ENCODE data around the gene PDE4D.

The PDE4D gene

DNA sequence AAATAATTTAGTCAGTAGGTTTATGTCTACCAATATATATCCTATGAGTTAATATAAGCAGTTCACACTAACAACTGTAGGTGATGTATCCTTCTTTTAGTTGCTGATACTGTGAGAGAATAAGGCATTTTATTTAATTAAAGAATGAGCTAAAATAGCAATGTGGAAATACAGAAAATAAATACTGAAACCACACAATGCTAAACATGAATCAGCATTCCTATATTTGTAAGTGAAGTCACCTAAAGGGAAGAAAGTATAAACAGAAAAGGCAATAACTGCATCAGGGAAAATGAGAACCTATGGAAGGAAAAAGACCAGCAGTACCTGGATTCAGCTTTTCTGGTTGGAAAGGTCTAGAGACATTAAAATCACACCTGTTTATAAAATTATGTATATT is 336.0 kb downstream of the PDE4D start:
- H3K4me3 ChIP-seq (ENCODE audit: low read depth, low read length), result no peak overlapping the region
- H3K27ac ChIP-seq (ENCODE audit: low read depth, low read length), result no peak overlapping the region

DNA sequence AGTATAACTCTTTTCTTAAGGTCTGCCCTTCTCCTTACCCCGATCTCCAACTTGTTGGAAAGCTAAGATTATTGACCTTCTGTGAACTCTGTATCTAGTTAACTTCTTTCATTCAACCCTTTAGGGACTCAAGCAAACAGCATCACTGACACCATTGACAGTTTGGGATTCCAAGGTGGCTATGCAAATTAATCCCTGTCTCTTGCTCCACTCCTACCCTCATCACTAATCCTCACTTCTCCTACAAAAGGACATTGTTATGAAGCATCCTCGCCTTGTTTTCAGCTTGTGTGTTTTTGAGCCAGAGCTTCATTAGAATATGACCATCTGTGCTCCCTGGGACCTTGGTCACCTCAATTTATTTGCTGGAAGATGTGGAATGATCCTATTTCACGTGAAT is 337.9 kb downstream of the PDE4D start:
- Histone ChIP-seq H3K4me1 (ENCODE audit: control insufficient read depth, insufficient read depth, low read length, unreplicated experiment) (no peaks in the 10 kb centered on the region), H3K27me3 (ENCODE audit: insufficient read depth, low read length) (peaks cover 13% of the 10 kb centered on the region), H3K4me3 (ENCODE audit: low read depth, low read length) (no peak overlapping the region), H2AFZ (ENCODE audit: low read length, unreplicated experiment) (no peak overlapping the region), H3K79me2 (ENCODE audit: control insufficient read depth, insufficient read depth, low read length, unreplicated experiment) (no peaks in the 10 kb centered on the region), H3K36me3 (ENCODE audit: insufficient read depth, low read length) (no peaks in the 10 kb centered on the region), H3K27ac (ENCODE audit: low read depth, low read length) (no peak overlapping the region)

More for the DNA sequence above, 336.0 kb downstream of the PDE4D start:
- Histone ChIP-seq H3K79me2 (ENCODE audit: control insufficient read depth, insufficient read depth, low read length, unreplicated experiment) (no peaks in the 10 kb centered on the region), H3K27me3 (ENCODE audit: insufficient read depth, low read length) (peaks cover 14% of the 10 kb centered on the region), H3K4me1 (ENCODE audit: control insufficient read depth, insufficient read depth, low read length, unreplicated experiment) (peaks cover 2% of the 10 kb centered on the region), H3K36me3 (ENCODE audit: insufficient read depth, low read length) (no peaks in the 10 kb centered on the region), H2AFZ (ENCODE audit: low read length, unreplicated experiment) (no peak overlapping the region)

DNA sequence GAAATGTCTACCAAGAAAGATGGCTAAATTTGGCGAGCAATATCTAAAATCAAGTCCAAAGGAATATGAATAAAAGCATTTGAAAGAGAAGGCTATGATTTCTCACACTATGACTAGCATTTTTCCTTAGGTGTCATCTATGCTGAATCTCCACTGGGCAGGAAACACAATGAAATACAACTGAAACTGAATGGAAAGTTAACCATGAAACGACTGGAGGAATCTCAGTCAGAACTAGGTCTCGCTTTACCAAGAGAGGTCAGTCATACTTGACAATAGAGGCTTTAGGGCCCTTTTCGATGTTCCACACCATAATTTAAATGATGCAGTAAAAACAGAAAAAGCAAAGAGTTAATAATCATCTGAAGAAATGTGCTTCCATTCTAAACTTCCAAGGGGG is 339.0 kb downstream of the PDE4D start:
- no peaks in the 10 kb centered on the region for H3K4me1 ChIP-seq (ENCODE audit: control insufficient read depth, insufficient read depth, low read length, unreplicated experiment)

DNA sequence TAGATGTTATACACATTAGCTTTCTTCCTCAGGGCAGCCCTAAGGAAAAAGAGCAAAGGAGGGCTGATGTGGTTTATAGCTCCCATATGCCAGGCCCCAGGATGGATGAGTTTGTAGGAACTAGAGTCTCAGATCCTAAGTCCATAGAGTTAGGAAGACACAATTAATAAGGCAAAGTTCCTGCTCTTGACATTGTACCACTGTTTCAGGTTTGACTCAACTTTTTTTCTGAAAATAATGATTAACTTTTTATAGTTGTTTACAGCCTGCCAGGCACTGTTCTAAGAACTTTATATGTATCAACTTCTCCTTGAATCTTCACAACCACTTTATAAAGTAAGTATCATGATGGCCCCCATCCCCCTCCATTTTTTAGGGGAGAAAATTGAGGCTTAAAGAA is 339.5 kb downstream of the PDE4D start:
- Histone ChIP-seq H3K27me3 (ENCODE audit: insufficient read depth, low read length) (peaks cover 6% of the 10 kb centered on the region; the same call in 1 of the 2 replicates), H3K36me3 (ENCODE audit: insufficient read depth, low read length) (no peaks in the 10 kb centered on the region), H3K4me3 (ENCODE audit: low read depth, low read length) (no peak overlapping the region), H3K4me1 (ENCODE audit: control insufficient read depth, insufficient read depth, low read length, unreplicated experiment) (no peaks in the 10 kb centered on the region), H3K79me2 (ENCODE audit: control insufficient read depth, insufficient read depth, low read length, unreplicated experiment) (no peaks in the 10 kb centered on the region), H2AFZ (ENCODE audit: low read length, unreplicated experiment) (no peak overlapping the region), H3K27ac (ENCODE audit: low read depth, low read length) (no peak overlapping the region)

More for the DNA sequence above, 339.0 kb downstream of the PDE4D start:
- Histone ChIP-seq H3K36me3 (ENCODE audit: insufficient read depth, low read length) (no peaks in the 10 kb centered on the region), H3K4me3 (ENCODE audit: low read depth, low read length) (no peak overlapping the region), H3K27me3 (ENCODE audit: insufficient read depth, low read length) (peaks cover 6% of the 10 kb centered on the region; the same call in 1 of the 2 replicates), H2AFZ (ENCODE audit: low read length, unreplicated experiment) (no peak overlapping the region), H3K79me2 (ENCODE audit: control insufficient read depth, insufficient read depth, low read length, unreplicated experiment) (no peaks in the 10 kb centered on the region), H3K27ac (ENCODE audit: low read depth, low read length) (no peak overlapping the region)

DNA sequence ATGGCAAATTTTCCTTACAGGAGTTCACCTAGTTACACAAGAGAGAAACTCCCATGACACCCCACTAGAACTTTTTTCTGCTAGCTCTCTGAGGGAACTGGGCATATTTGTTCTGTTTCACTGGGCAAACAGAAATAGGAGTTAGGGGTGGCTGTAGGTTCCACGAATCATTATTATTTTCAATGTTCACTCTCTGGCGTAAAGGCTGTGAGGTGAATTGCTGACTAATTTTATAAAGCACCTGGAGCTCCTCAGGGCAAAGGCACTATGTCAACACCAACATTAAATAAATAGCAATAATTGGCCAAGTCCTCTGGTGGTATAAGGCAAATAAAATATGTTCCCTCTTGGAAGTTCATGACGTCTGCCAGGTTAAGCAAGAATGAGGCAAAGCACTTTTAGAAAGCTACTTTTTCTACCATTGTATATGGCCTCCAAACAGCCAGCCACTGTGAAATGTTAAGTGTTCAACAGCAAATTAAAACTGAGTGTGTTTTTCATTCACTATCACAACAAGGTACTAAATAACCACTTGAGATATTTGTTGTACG is 344.6 kb downstream of the PDE4D start:
- Histone ChIP-seq H2AFZ (ENCODE audit: low read length, unreplicated experiment) (no peak overlapping the region), H3K4me3 (ENCODE audit: low read depth, low read length) (no peak overlapping the region), H3K79me2 (ENCODE audit: control insufficient read depth, insufficient read depth, low read length, unreplicated experiment) (no peaks in the 10 kb centered on the region), H3K36me3 (ENCODE audit: insufficient read depth, low read length) (no peaks in the 10 kb centered on the region), H3K4me1 (ENCODE audit: control insufficient read depth, insufficient read depth, low read length, unreplicated experiment) (no peaks in the 10 kb centered on the region), H3K27me3 (ENCODE audit: insufficient read depth, low read length) (peaks cover 14% of the 10 kb centered on the region; the same call in 1 of the 2 replicates), H3K27ac (ENCODE audit: low read depth, low read length) (no peak overlapping the region)

DNA sequence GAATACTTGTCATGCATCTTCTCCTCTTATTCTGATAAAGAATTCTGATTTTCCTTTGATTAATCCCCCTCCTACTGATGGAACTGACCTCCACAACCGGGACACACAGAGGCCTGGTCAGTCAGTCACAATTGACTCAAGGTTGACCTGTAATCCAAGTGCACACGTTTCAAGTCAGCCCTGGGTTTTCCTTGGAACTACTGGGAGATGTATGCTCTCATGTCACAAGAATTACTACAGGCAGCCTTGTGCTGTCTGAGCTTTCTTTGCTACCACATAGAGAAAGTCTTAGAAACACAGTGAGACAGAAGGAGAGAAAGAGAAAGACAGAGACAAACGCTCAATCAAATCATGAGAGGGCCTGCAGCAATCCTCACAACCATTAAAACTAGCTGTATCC is 345.8 kb downstream of the PDE4D start:
- H3K79me2 ChIP-seq (ENCODE audit: control insufficient read depth, insufficient read depth, low read length, unreplicated experiment), result no peaks in the 10 kb centered on the region
- H3K27me3 ChIP-seq (ENCODE audit: insufficient read depth, low read length), result peaks cover 11% of the 10 kb centered on the region; the same call in 1 of the 2 replicates
- no peak overlapping the region for H3K27ac ChIP-seq (ENCODE audit: low read depth, low read length)
- H3K4me1 ChIP-seq (ENCODE audit: control insufficient read depth, insufficient read depth, low read length, unreplicated experiment), result no peaks in the 10 kb centered on the region
- no peaks in the 10 kb centered on the region for H3K36me3 ChIP-seq (ENCODE audit: insufficient read depth, low read length)
- no peak overlapping the region for H2AFZ ChIP-seq (ENCODE audit: low read length, unreplicated experiment)
- no peak overlapping the region for H3K4me3 ChIP-seq (ENCODE audit: low read depth, low read length)

DNA sequence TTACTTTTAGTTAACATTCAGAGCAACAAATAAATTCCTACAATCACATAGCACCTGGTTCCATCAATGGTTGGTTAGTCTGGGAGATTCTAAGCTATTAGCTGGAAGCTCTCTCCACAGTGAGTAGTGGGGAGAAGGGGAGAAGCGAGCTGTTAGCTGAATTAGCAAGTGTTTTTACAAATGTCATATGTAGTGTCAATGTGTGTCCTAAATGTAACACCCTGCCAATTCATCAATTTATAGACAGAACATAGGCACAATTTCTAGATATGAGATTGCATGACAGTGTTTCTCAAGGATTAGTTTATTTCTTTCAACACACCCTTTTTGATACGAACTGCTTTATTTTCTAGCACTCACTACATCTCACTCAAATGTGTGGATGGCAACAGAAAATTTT is 349.0 kb downstream of the PDE4D start:
- no peak overlapping the region for H3K4me3 ChIP-seq (ENCODE audit: low read depth, low read length)
- no peaks in the 10 kb centered on the region for H3K4me1 ChIP-seq (ENCODE audit: control insufficient read depth, insufficient read depth, low read length, unreplicated experiment)
- peaks cover 9% of the 10 kb centered on the region; the same call in 1 of the 2 replicates for H3K27me3 ChIP-seq (ENCODE audit: insufficient read depth, low read length)
- no peaks in the 10 kb centered on the region for H3K79me2 ChIP-seq (ENCODE audit: control insufficient read depth, insufficient read depth, low read length, unreplicated experiment)
- no peak overlapping the region for H2AFZ ChIP-seq (ENCODE audit: low read length, unreplicated experiment)
- no peaks in the 10 kb centered on the region for H3K36me3 ChIP-seq (ENCODE audit: insufficient read depth, low read length)
- H3K27ac ChIP-seq (ENCODE audit: low read depth, low read length), result no peak overlapping the region

DNA sequence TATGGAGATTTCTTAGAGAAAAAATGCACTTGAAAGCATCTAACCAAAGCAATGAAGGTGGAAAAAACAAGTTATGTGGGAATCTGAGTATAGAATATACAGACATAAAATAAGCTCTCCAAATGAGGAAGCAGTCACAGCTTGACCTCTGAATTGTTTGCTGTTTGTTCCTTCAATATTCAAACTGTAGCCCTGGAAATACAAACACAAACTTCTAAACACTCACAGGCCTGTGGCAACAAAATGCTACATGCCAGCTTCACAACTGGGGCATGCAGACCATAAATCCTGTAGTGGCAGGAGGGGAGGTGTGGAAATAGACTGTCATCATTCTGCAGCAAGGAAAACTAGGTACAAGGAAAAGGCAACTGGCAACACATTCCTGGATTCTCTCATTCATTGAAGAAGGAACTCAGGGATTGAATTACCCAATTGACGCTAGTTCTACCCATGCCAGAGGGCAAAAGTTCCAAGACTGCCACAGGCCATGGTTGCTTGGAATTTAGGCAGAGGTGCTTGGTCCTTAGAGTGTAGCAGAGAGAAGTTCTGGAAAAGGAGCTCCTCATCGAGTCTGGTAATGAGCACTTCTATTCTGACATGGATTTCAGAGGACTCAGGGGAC is 349.6 kb downstream of the PDE4D start:
- no peak overlapping the region for H3K4me3 ChIP-seq (ENCODE audit: low read depth, low read length)
- no peaks in the 10 kb centered on the region for H3K4me1 ChIP-seq (ENCODE audit: control insufficient read depth, insufficient read depth, low read length, unreplicated experiment)
- no peak overlapping the region for H2AFZ ChIP-seq (ENCODE audit: low read length, unreplicated experiment)
- H3K27ac ChIP-seq (ENCODE audit: low read depth, low read length), result no peak overlapping the region
- no peaks in the 10 kb centered on the region for H3K79me2 ChIP-seq (ENCODE audit: control insufficient read depth, insufficient read depth, low read length, unreplicated experiment)
- peaks cover 9% of the 10 kb centered on the region; the same call in 1 of the 2 replicates for H3K27me3 ChIP-seq (ENCODE audit: insufficient read depth, low read length)
- no peaks in the 10 kb centered on the region for H3K36me3 ChIP-seq (ENCODE audit: insufficient read depth, low read length)

DNA sequence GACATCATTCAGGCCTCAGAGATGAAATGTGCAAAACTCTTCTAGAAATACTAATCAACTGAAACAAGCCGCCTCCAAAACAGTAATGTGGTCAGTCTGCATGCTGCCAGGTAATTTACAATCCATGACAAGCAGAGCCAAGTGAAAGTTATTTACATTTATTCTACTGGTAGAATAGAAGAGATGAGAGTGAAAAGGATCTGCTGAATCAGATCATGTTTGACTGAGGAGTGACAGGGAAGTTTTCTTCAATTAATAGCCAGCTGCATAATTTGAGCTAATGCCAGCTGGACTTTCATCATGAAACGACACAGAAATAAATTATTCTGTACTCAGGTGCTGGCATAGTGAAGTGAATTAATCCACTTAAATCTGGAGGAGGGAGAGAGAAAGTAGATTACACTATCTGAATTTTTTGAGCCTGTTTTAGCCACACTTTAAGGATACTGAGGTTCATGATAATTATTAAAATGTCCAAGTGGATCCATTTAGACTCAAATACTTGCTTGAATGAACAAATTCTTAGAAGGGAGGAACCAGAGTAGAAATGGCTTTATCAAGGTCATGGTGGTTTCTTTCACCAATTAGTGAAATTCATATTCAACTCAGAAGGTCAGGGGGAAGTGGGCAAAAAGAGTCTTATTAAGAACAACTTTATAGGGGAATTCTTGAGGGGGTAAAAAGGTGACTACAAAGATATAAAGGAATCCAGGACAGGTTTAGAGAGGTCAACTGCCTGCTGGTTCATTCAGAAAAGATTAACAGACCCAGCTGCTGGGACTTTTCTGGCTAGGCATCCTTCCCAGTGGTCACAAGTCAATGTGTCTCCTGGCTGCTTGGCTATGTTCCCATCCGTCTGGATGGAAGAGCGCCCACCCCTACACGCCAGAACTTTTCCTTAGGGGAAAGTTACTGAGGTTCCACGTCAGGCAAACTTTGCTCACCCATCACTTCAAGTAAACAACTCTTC is 350.4 kb downstream of the PDE4D start:
- H3K36me3 ChIP-seq (ENCODE audit: insufficient read depth, low read length), result no peaks in the 10 kb centered on the region
- H3K27ac ChIP-seq (ENCODE audit: low read depth, low read length), result no peak overlapping the region
- H3K79me2 ChIP-seq (ENCODE audit: control insufficient read depth, insufficient read depth, low read length, unreplicated experiment), result no peaks in the 10 kb centered on the region
- no peak overlapping the region for H2AFZ ChIP-seq (ENCODE audit: low read length, unreplicated experiment)
- H3K27me3 ChIP-seq (ENCODE audit: insufficient read depth, low read length), result peaks cover 9% of the 10 kb centered on the region; the same call in 1 of the 2 replicates
- H3K4me3 ChIP-seq (ENCODE audit: low read depth, low read length), result no peak overlapping the region
- no peaks in the 10 kb centered on the region for H3K4me1 ChIP-seq (ENCODE audit: control insufficient read depth, insufficient read depth, low read length, unreplicated experiment)

DNA sequence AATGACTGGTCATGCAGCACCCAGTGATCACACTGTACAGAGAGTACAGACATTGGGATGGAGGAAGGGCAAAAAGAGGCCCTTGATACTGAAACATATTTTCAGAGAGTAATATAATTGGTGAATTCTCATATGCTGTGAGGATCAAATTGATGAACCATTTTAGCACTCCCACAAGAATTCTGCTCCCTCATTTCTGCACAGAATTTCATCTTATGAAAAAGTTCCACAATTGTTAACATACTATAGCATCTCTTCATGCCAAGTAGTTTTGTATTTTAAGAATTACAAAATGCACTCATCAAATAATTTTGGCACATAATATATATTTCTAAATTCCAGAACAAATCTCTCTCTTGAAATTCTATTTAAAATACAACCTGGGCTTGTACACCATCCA is 351.2 kb downstream of the PDE4D start:
- Histone ChIP-seq H3K27me3 (ENCODE audit: insufficient read depth, low read length) (peaks cover 9% of the 10 kb centered on the region; the same call in 1 of the 2 replicates), H2AFZ (ENCODE audit: low read length, unreplicated experiment) (no peak overlapping the region), H3K79me2 (ENCODE audit: control insufficient read depth, insufficient read depth, low read length, unreplicated experiment) (no peaks in the 10 kb centered on the region), H3K36me3 (ENCODE audit: insufficient read depth, low read length) (no peaks in the 10 kb centered on the region), H3K4me3 (ENCODE audit: low read depth, low read length) (no peak overlapping the region), H3K27ac (ENCODE audit: low read depth, low read length) (no peak overlapping the region), H3K4me1 (ENCODE audit: control insufficient read depth, insufficient read depth, low read length, unreplicated experiment) (no peaks in the 10 kb centered on the region)
